Activated T-helper 2 cell treated with anti-CD3 and anti-CD28 coated beads, Interferon-gamma antibody, Interleukin-2, Interleukin-4, amounts not matched to agents 10 μg/mL and 5 μg/mL and 100 μg/mL, durations not matched to agents 14 hours and 24 hours and 36 hours (primary cell): ENCODE data around the gene RGS10. TPM values are rescaled to one million over a fixed set of nuclear protein-coding genes. Genes with fewer than 3 reads are reported as not detected.

Experiments used
- DNase-seq: peaks from one replicate; pipeline ENCODE4 v3.0.0; 2021; ENCODE audit warnings: low spot score
- H3K27ac Mint-ChIP-seq: one replicate; pipeline ENCODE4 v1.8.0; 2021; ENCODE audit warnings: mixed read lengths
- H3K27me3 Mint-ChIP-seq: one replicate; pipeline ENCODE4 v1.8.0; 2021; ENCODE audit warnings: low read depth, mixed read lengths
- H3K36me3 Mint-ChIP-seq: one replicate; pipeline ENCODE4 v1.8.0; 2021; ENCODE audit warnings: low read depth, mixed read lengths
- H3K4me1 Mint-ChIP-seq: one replicate; pipeline ENCODE4 v1.8.0; 2021; ENCODE audit warnings: low read depth, mixed read lengths
- H3K4me3 Mint-ChIP-seq: one replicate; pipeline ENCODE4 v1.8.0; 2021; ENCODE audit warnings: low read depth, mild to moderate bottlenecking, moderate library complexity, mixed read lengths
- H3K9me3 Mint-ChIP-seq: one replicate; pipeline ENCODE4 v1.8.0; 2021; ENCODE audit warnings: mixed read lengths
- intact Hi-C: fragments of 100-400 bp; cut with micrococcal nuclease; formaldehyde crosslinking; loops from one replicate; pipeline ENCODE4 v1.15.1; 2023
- total RNA-seq: library from RNA; stranded (reverse); gene quantifications from 2 replicates; pipeline ENCODE4 v1.2.3, GENCODE V29; 2022

The RGS10 gene
- total RNA-seq, 1 donor from 2014 or later = 112 TPM

GRCh38 chr10:119507115-119507514, 35.4 kb downstream of the RGS10 start:
- peaks cover 34% of the 10 kb centered on the region for H3K4me1 Mint-ChIP-seq
- intact Hi-C loops = no loop called here
- no peak overlapping the region for H3K4me3 Mint-ChIP-seq
- no peak overlapping the region for H3K27ac Mint-ChIP-seq
- no peaks in the 10 kb centered on the region for H3K27me3 Mint-ChIP-seq
- no peaks in the 10 kb centered on the region for H3K9me3 Mint-ChIP-seq
- DNase-seq = no peak
- H3K36me3 Mint-ChIP-seq = peaks cover 83% of the 10 kb centered on the region

GRCh38 chr10:119505588-119506315, 36.8 kb downstream of the RGS10 start:
- Mint-ChIP-seq H3K27ac (no peak overlapping the region), H3K4me1 (peaks cover 44% of the 10 kb centered on the region), H3K4me3 (no peak overlapping the region), H3K27me3 (no peaks in the 10 kb centered on the region), H3K36me3 (peaks cover 78% of the 10 kb centered on the region), H3K9me3 (no peaks in the 10 kb centered on the region)
- DNase-seq = no peak
- intact Hi-C loops = no loop called here

- Mint-ChIP-seq H3K27ac (no peak overlapping the region), H3K9me3 (no peaks in the 10 kb centered on the region), H3K27me3 (no peaks in the 10 kb centered on the region), H3K36me3 (peaks cover 79% of the 10 kb centered on the region), H3K4me1 (peaks cover 50% of the 10 kb centered on the region), H3K4me3 (no peak overlapping the region)
- no peak for DNase-seq
- intact Hi-C loops = no loop called here
These were observed 37.4 kb downstream of the RGS10 start for GRCh38 chr10:119505131-119505551.

- Mint-ChIP-seq H3K27ac (no peak overlapping the region), H3K9me3 (no peaks in the 10 kb centered on the region), H3K4me3 (no peak overlapping the region), H3K4me1 (peaks cover 54% of the 10 kb centered on the region), H3K36me3 (peaks cover 81% of the 10 kb centered on the region), H3K27me3 (no peaks in the 10 kb centered on the region)
- intact Hi-C loops = loop anchor here (5.0 kb wide), 1 partner anchor 93 kb away; the partner anchor contains the start of gene TIAL1
- no peak for DNase-seq
These were observed 37.9 kb downstream of the RGS10 start for GRCh38 chr10:119504651-119505050.

- Mint-ChIP-seq H3K4me1 (peaks cover 62% of the 10 kb centered on the region), H3K36me3 (peaks cover 82% of the 10 kb centered on the region), H3K27me3 (no peaks in the 10 kb centered on the region), H3K9me3 (no peaks in the 10 kb centered on the region), H3K27ac (no peak overlapping the region), H3K4me3 (no peak overlapping the region)
- no peak for DNase-seq
- intact Hi-C loops = loop anchor here (5.0 kb wide), 1 partner anchor 93 kb away; the partner anchor contains the start of gene TIAL1
These were observed 38.7 kb downstream of the RGS10 start for GRCh38 chr10:119503821-119504220.

- H3K4me1 Mint-ChIP-seq = peaks cover 69% of the 10 kb centered on the region
- H3K27ac Mint-ChIP-seq = peak overlapping the region; percentile 83
- H3K27me3 Mint-ChIP-seq = no peaks in the 10 kb centered on the region
- H3K9me3 Mint-ChIP-seq = no peaks in the 10 kb centered on the region
- peaks cover 84% of the 10 kb centered on the region for H3K36me3 Mint-ChIP-seq
- H3K4me3 Mint-ChIP-seq = peak overlapping the region; percentile 8
- intact Hi-C loops = loop anchor here (1.0 to 5.0 kb wide), 3 partner anchors 14 to 95 kb away; partner anchors contain the start of gene TIAL1
- DNase-seq = no peak
These were observed 39.8 kb downstream of the RGS10 start for GRCh38 chr10:119502618-119503155.

- Mint-ChIP-seq H3K4me1 (peaks cover 74% of the 10 kb centered on the region), H3K27me3 (no peaks in the 10 kb centered on the region), H3K4me3 (peak overlapping the region; percentile 53), H3K9me3 (no peaks in the 10 kb centered on the region), H3K27ac (peak overlapping the region; percentile 83), H3K36me3 (peaks cover 87% of the 10 kb centered on the region)
- peak; percentile 71 for DNase-seq
- intact Hi-C loops = loop anchor here (1.0 to 5.0 kb wide), 3 partner anchors 14 to 95 kb away; partner anchors contain the start of gene TIAL1
These were observed 40.3 kb downstream of the RGS10 start for GRCh38 chr10:119502209-119502608.

- peaks cover 83% of the 10 kb centered on the region for H3K36me3 Mint-ChIP-seq
These were observed 40.8 kb downstream of the RGS10 start for GRCh38 chr10:119501690-119502089.

GRCh38 chr10:119500821-119501220, 41.7 kb downstream of the RGS10 start:
- Mint-ChIP-seq H3K4me3 (no peak overlapping the region), H3K27ac (no peak overlapping the region)

More at GRCh38 chr10:119501690-119502089, 40.8 kb downstream of the RGS10 start:
- H3K4me1 Mint-ChIP-seq = peaks cover 74% of the 10 kb centered on the region
- intact Hi-C loops = loop anchor here (1.0 to 5.0 kb wide), 3 partner anchors 15 to 96 kb away; partner anchors contain the start of gene TIAL1
- H3K9me3 Mint-ChIP-seq = no peaks in the 10 kb centered on the region
- H3K4me3 Mint-ChIP-seq = peak overlapping the region; percentile 53
- peak overlapping the region; percentile 83 for H3K27ac Mint-ChIP-seq
- no peak for DNase-seq
- H3K27me3 Mint-ChIP-seq = no peaks in the 10 kb centered on the region

GRCh38 chr10:119500123-119500795, 42.3 kb downstream of the RGS10 start:
- intact Hi-C loops = loop anchor here (5.0 kb wide), 1 partner anchor 97 kb away; the partner anchor contains the start of gene TIAL1
- no peaks in the 10 kb centered on the region for H3K27me3 Mint-ChIP-seq
- H3K4me1 Mint-ChIP-seq = peaks cover 77% of the 10 kb centered on the region
- no peak overlapping the region for H3K4me3 Mint-ChIP-seq
- no peaks in the 10 kb centered on the region for H3K9me3 Mint-ChIP-seq
- H3K36me3 Mint-ChIP-seq = peaks cover 79% of the 10 kb centered on the region
- peak overlapping the region; percentile 22 for H3K27ac Mint-ChIP-seq
- no peak for DNase-seq

More at GRCh38 chr10:119500821-119501220, 41.7 kb downstream of the RGS10 start:
- H3K27me3 Mint-ChIP-seq = no peaks in the 10 kb centered on the region
- intact Hi-C loops = loop anchor here (5.0 kb wide), 1 partner anchor 96 kb away; the partner anchor contains the start of gene TIAL1
- no peak for DNase-seq
- H3K4me1 Mint-ChIP-seq = peaks cover 79% of the 10 kb centered on the region
- H3K36me3 Mint-ChIP-seq = peaks cover 83% of the 10 kb centered on the region
- no peaks in the 10 kb centered on the region for H3K9me3 Mint-ChIP-seq

GRCh38 chr10:119499677-119500002, 42.9 kb downstream of the RGS10 start:
- Mint-ChIP-seq H3K27ac (peak overlapping the region; percentile 67), H3K27me3 (no peaks in the 10 kb centered on the region), H3K4me3 (no peak overlapping the region), H3K36me3 (peaks cover 76% of the 10 kb centered on the region), H3K4me1 (peaks cover 81% of the 10 kb centered on the region), H3K9me3 (no peaks in the 10 kb centered on the region)
- no peak for DNase-seq
- intact Hi-C loops = loop anchor here (5.0 to 10.0 kb wide), 5 partner anchors 98 to 365 kb away; partner anchors contain the start of genes GRK5 and TIAL1

GRCh38 chr10:119498889-119499676, 43.4 kb downstream of the RGS10 start:
- no peak overlapping the region for H3K4me3 Mint-ChIP-seq
- DNase-seq = no peak
- peaks cover 73% of the 10 kb centered on the region for H3K36me3 Mint-ChIP-seq
- H3K4me1 Mint-ChIP-seq = peaks cover 84% of the 10 kb centered on the region
- H3K9me3 Mint-ChIP-seq = no peaks in the 10 kb centered on the region
- H3K27ac Mint-ChIP-seq = peak overlapping the region; percentile 67
- intact Hi-C loops = loop anchor here (5.0 to 10.0 kb wide), 4 partner anchors 192 to 364 kb away; partner anchors contain the start of gene GRK5
- no peaks in the 10 kb centered on the region for H3K27me3 Mint-ChIP-seq
